BLaER1 treated with 17β-estradiol and CSF1 and Interleukin-3, amounts not matched to agents 10 nM and 100 nM (cell line): ENCODE measurements around the gene PLPP6.

Experiments
- H3K27ac ChIP-seq, 11 experiments: shearing (Covaris generic); formaldehyde crosslinking; 2 replicates each; pipeline ENCODE4 v1.8.1; 2022
- H3K27me3 ChIP-seq, 11 experiments: shearing (Covaris generic); formaldehyde crosslinking; 2 replicates each; pipeline ENCODE4 v1.8.1; 2022
- H3K36me3 ChIP-seq, 11 experiments: shearing (Covaris generic); formaldehyde crosslinking; 2 replicates each; pipeline ENCODE4 v1.8.1; 2022
- H3K4me1 ChIP-seq, 10 experiments: shearing (Covaris generic); formaldehyde crosslinking; 2 replicates each; pipeline ENCODE4 v1.8.1; 2022
- H3K4me2 ChIP-seq, 11 experiments: shearing (Covaris generic); formaldehyde crosslinking; 2 replicates each; pipeline ENCODE4 v1.8.1; 2022
- H3K4me3 ChIP-seq, 10 experiments: shearing (Covaris generic); formaldehyde crosslinking; 2 replicates each; pipeline ENCODE4 v1.8.1; 2022
- H3K9ac ChIP-seq, 11 experiments: shearing (Covaris generic); formaldehyde crosslinking; 2 replicates each; pipeline ENCODE4 v1.8.1; 2022
- H3K9me3 ChIP-seq, 11 experiments: shearing (Covaris generic); formaldehyde crosslinking; replicated peaks in 1 of 11; 2 replicates each; pipeline ENCODE4 v1.8.1; 2022
- H4K20me1 ChIP-seq, 11 experiments: shearing (Covaris generic); formaldehyde crosslinking; 2 replicates each; pipeline ENCODE4 v1.8.1; 2022
- Cebpa-rat ChIP-seq, 11 experiments: shearing (Covaris generic); IDR thresholded peaks; 2 replicates each; pipeline ENCODE4 v1.8.1; 2022

The PLPP6 gene

GRCh38 chr9:4701526-4701925 is 39.4 kb downstream of the PLPP6 start:
- H3K36me3 ChIP-seq: peaks cover 64 to 100% (median 94%) of the 10 kb centered on the region in 11 experiments; a peak in 21 of 22 replicates

GRCh38 chr9:4704129-4704528 is 42.0 kb downstream of the PLPP6 start:
- Histone ChIP-seq H3K9ac (no peak overlapping the region), H4K20me1 (no peaks in the 10 kb centered on the region), H3K27me3 (no peaks in the 10 kb centered on the region), H3K9me3 (no peaks in the 10 kb centered on the region), H3K4me1 (peaks cover 0 to 7% (median 0%) of the 10 kb centered on the region in 10 experiments; a peak in 2 of 20 replicates), H3K36me3 (peaks cover 59 to 98% (median 86%) of the 10 kb centered on the region in 11 experiments), H3K4me2 (no peak overlapping the region), H3K27ac (no peak overlapping the region), H3K4me3 (no peak overlapping the region)
- TF ChIP-seq Cebpa-rat (IDR thresholded peaks at IDR 0.05): no peak

More at GRCh38 chr9:4701526-4701925, 39.4 kb downstream of the PLPP6 start:
- Histone ChIP-seq H3K4me2 (no peak overlapping the region), H3K9me3 (no peaks in the 10 kb centered on the region), H3K4me3 (no peak overlapping the region), H3K27ac (no peak overlapping the region), H3K27me3 (no peaks in the 10 kb centered on the region), H4K20me1 (no peaks in the 10 kb centered on the region), H3K9ac (no peak overlapping the region), H3K4me1 (no peaks in the 10 kb centered on the region)
- TF ChIP-seq Cebpa-rat (IDR thresholded peaks at IDR 0.05): no peak

DNA sequence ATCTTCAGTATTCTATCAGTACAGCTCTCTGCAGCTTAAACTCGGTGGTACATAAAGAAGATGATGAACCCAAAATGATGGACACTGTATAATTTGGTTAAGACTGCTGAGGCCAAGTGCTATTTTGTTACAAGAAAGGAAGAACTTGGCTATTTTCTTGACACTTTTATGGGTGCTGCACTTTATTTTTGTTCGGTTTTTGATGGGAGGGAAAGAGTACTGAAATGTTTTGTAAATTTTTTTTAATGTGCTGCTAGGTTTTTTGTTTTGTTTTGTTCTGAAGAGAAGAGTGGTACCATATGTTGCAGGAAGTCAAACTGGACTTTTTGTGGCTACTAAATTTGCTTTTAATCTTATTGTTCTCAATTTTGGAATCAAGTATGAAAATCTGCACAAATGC is 43.9 kb downstream of the PLPP6 start:
- no peaks in the 10 kb centered on the region for H3K27me3 ChIP-seq
- peaks cover 63 to 98% (median 86%) of the 10 kb centered on the region in 11 experiments for H3K36me3 ChIP-seq
- H3K4me1 ChIP-seq: peaks cover 0 to 7% (median 0%) of the 10 kb centered on the region in 10 experiments; a peak in 2 of 20 replicates
- no peak overlapping the region for H3K4me3 ChIP-seq
- H3K9me3 ChIP-seq: no peaks in the 10 kb centered on the region
- no peaks in the 10 kb centered on the region for H4K20me1 ChIP-seq
- H3K27ac ChIP-seq: no peak overlapping the region
- TF ChIP-seq Cebpa-rat (IDR thresholded peaks at IDR 0.05): no peak
- no peak overlapping the region for H3K9ac ChIP-seq
- H3K4me2 ChIP-seq: no peak overlapping the region

DNA sequence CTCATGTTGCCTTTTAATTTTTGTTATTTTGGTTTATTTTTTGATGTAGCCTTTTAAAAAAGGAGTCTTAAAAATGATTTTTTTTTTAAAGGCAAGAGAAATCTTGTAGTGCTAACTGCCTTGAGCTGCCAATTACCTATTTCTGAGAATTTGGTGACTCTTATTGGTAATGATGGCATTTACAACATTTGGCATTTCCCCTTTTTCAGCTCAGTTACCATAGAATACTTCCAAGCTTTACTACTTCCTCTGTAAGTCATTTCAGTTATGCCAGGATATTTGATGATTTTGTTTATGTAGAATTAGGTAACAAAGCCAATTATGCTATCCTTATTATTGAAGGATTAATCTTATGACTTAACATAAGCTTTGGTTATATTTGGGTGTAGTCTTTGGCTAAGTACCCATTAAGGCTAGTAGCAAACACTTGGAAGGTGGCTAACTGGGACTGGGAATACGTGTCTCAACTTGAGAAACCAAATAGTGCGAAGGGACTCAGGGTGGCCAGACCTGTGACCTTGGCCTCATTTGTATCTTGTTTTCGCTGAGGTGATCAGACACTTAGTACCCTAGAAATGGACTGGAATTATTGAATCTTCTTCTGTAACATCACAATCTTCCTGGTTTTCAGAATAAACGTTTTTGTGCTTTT is 45.0 kb downstream of the PLPP6 start:
- TF ChIP-seq Cebpa-rat (IDR thresholded peaks at IDR 0.05): no peak

DNA sequence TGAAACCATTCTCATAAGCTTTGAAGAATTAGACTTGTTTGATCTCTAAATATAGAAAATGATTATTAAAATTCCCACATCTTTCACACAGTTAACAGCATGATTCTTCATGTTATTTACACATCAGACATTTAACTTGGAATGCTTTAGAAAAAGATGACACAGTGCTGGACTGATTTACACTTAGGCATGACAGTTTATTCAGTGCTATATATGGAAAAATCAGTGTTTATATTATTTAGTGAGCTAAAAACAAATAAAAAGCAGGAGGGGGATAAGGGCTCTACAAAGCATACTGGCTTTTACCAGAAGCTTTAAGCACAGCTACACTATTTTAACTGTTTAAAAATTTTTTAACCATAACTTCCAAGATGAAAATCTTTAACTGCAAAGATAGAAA is 47.3 kb downstream of the PLPP6 start:
- Histone ChIP-seq H3K9me3 (peaks cover 0 to 7% (median 6%) of the 10 kb centered on the region in 11 experiments; a peak in 8 of 22 replicates), H3K4me3 (no peak overlapping the region), H3K9ac (no peak overlapping the region), H3K27me3 (no peaks in the 10 kb centered on the region), H3K27ac (no peak overlapping the region), H4K20me1 (no peaks in the 10 kb centered on the region), H3K36me3 (peaks cover 69 to 98% (median 83%) of the 10 kb centered on the region in 11 experiments), H3K4me1 (peaks cover 0 to 7% (median 3%) of the 10 kb centered on the region in 10 experiments; a peak in 5 of 20 replicates), H3K4me2 (no peak overlapping the region)
- TF ChIP-seq Cebpa-rat (IDR thresholded peaks at IDR 0.05): no peak

More for the DNA sequence above, 45.0 kb downstream of the PLPP6 start:
- Histone ChIP-seq H3K9me3 (no peaks in the 10 kb centered on the region), H3K9ac (no peak overlapping the region), H4K20me1 (no peaks in the 10 kb centered on the region), H3K4me2 (no peak overlapping the region), H3K4me3 (no peak overlapping the region), H3K27me3 (no peaks in the 10 kb centered on the region), H3K27ac (no peak overlapping the region), H3K36me3 (peaks cover 66 to 98% (median 84%) of the 10 kb centered on the region in 11 experiments), H3K4me1 (peaks cover 0 to 7% (median 0%) of the 10 kb centered on the region in 10 experiments; a peak in 2 of 20 replicates)

DNA sequence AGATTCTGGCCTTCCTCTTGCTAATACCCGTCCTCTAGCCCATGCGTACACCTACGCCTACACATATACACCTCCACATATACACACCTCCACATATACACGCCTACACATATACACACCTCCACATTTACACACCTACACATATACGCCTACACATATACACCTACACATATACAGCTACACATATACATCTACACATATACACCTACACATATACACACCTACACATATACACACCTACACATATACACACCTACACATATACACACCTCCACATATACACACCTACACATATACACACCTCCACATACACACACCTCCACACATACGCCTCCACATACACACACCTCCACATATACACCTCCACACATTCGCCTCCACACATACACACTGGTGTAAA is 51.8 kb downstream of the PLPP6 start:
- H3K4me1 ChIP-seq: peaks cover 0 to 10% (median 0%) of the 10 kb centered on the region in 10 experiments; a peak in 3 of 20 replicates
- H3K9ac ChIP-seq: no peak overlapping the region
- peaks cover 0 to 13% (median 7%) of the 10 kb centered on the region in 11 experiments; a peak in 8 of 22 replicates for H3K9me3 ChIP-seq
- no peak for TF ChIP-seq Cebpa-rat (IDR thresholded peaks at IDR 0.05)
- H3K27me3 ChIP-seq: no peaks in the 10 kb centered on the region
- peak overlapping the region in 1 of 11 experiments; percentile 19; a peak in 1 of 22 replicates for H3K4me2 ChIP-seq
- no peak overlapping the region for H3K4me3 ChIP-seq
- 0 out of 22 replicates have a peak, but pooled peaks cover 0 to 3% (median 0%) of the 10 kb centered on the region in 11 experiments for H4K20me1 ChIP-seq
- peaks cover 84 to 100% (median 94%) of the 10 kb centered on the region in 11 experiments for H3K36me3 ChIP-seq
- no peak overlapping the region for H3K27ac ChIP-seq

DNA sequence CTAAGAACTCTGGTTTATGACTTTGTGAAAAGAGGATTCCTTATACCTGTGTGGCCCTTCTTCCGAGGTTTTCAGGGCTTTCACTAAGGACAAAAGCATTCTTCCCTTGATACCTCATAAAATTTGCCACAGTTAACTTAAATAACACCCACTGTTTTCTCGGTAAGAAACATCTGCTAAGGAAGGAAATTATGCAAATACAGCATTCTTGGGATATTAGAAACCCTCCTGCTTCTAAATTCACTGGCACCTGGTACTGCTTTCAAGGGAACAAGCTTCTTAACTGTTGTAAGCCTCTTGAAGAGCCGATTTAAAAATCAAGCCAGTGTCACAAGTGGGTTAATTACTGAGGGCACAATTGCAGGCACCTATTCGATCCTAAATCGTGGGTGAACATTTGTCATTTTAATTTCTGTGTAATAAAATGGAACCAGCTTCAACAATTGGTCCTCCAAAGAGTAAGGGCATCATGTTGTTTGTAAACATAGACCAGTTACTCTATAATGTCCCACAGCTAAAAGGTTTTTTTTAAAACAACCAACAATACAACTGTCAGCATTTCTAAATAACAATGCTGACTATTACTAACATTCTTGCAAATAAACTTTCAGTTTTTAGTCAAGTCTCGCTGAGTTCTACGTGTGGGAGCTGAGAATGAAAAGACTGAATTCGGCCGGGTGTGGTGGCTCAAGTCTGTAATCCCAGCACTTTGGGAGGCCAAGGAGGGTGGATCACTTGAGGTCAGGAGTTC is 52.3 kb downstream of the PLPP6 start:
- Histone ChIP-seq H3K9ac (no peak overlapping the region), H3K4me3 (no peak overlapping the region), H3K27ac (no peak overlapping the region), H3K9me3 (peaks cover 0 to 13% (median 7%) of the 10 kb centered on the region in 11 experiments; a peak in 8 of 22 replicates), H3K4me1 (peaks cover 0 to 10% (median 0%) of the 10 kb centered on the region in 10 experiments; a peak in 3 of 20 replicates), H4K20me1 (0 out of 22 replicates have a peak, but pooled peaks cover 0 to 3% (median 0%) of the 10 kb centered on the region in 11 experiments), H3K27me3 (no peaks in the 10 kb centered on the region), H3K4me2 (peak overlapping the region in 2 of 11 experiments; percentile 13 to 19; a peak in 2 of 22 replicates), H3K36me3 (peaks cover 85 to 100% (median 94%) of the 10 kb centered on the region in 11 experiments)
- TF ChIP-seq Cebpa-rat (IDR thresholded peaks at IDR 0.05): no peak
